Muscle of leg (tissue), 16 donors: ENCODE results near the gene TBC1D22B. TPM values are rescaled to one million over a fixed set of nuclear protein-coding genes. Genes with fewer than 3 reads are reported as not detected.

Experiments
- DNase-seq: peaks from one replicate; pipeline ENCODE4 v3.0.0; 2013
- H3K27ac ChIP-seq: one replicate; pipeline ENCODE4 v1.5.1; 2013; ENCODE audit warnings: mild to moderate bottlenecking, low read length, control low read depth
- H3K27me3 ChIP-seq: one replicate; pipeline ENCODE4 v1.6.1; 2013; ENCODE audit warnings: low read length; ENCODE audit not compliant: control insufficient read depth, insufficient read depth
- H3K36me3 ChIP-seq: one replicate; pipeline ENCODE4 v1.6.1; 2013; ENCODE audit warnings: low read length; ENCODE audit not compliant: control insufficient read depth, insufficient read depth
- H3K4me1 ChIP-seq: one replicate; pipeline ENCODE4 v1.6.1; 2013; ENCODE audit warnings: low read length; ENCODE audit not compliant: control insufficient read depth, insufficient read depth
- H3K4me3 ChIP-seq: one replicate; pipeline ENCODE4 v1.5.1; 2013; ENCODE audit warnings: low read length, control low read depth
- H3K9me3 ChIP-seq: replicated peaks from 2 replicates; pipeline ENCODE4 v1.6.1; 2013; ENCODE audit warnings: low read depth, low read length; ENCODE audit not compliant: control insufficient read depth
- WGBS: methylation state at CpG from one replicate; pipeline ENCODE4 v1.1.5; 2013; ENCODE audit warnings: missing lambda C conversion rate; ENCODE audit not compliant: insufficient coverage; 5-methylcytosine and 5-hydroxymethylcytosine counted together
- long read RNA-seq, 11 donors: transcript quantifications; one replicate each; lab custom pipeline, GENCODE V29; 2026
- polyA plus RNA-seq, 8 donors: library from polyadenylated mRNA; unstranded; fragments of 120-200 nt; gene quantifications; one replicate each; pipeline versions ENCODE4 v1.2.1 to v1.2.3, GENCODE V29; 2013; ENCODE audit warnings: inconsistent platforms in 1 of 8, low replicate concordance in 1 of 8; ENCODE audit not compliant: insufficient read length in 8 of 8, insufficient read depth in 1 of 8
- total RNA-seq: library from RNA; stranded (reverse); fragments of 120-200 nt; gene quantifications from one replicate; pipeline ENCODE4 v1.2.4, GENCODE V29; 2013

Gene TBC1D22B
- 3.9 TPM for total RNA-seq
- 1 to 10 TPM; 5.9 to 8.3 (median 7.0) TPM for polyA plus RNA-seq
- long read RNA-seq, donor 1: 0 reads
- long read RNA-seq, donor 2: 0 reads
- long read RNA-seq, donor 3, partial matches to known transcripts: 0 of 1 reads
- long read RNA-seq, donor 3, other reads (novel, unspliced or antisense): 0 of 1 reads
- long read RNA-seq, donor 4: 0 reads
- long read RNA-seq, donor 5: 0 reads
- long read RNA-seq, donor 6, partial matches to known transcripts: 0 of 3 reads
- long read RNA-seq, donor 6, other reads (novel, unspliced or antisense): 0 of 3 reads
- long read RNA-seq, donor 7, partial matches to known transcripts: 0 of 1 reads
- long read RNA-seq, donor 7, other reads (novel, unspliced or antisense): 0 of 1 reads
- long read RNA-seq, donor 8: 0 reads
- long read RNA-seq, donor 9, partial matches to known transcripts: 0 of 1 reads
- long read RNA-seq, donor 9, other reads (novel, unspliced or antisense): 0 of 1 reads
- long read RNA-seq, donor 10: 0 reads
- long read RNA-seq, donor 11, partial matches to known transcripts: 0 of 2 reads
- long read RNA-seq, donor 11, other reads (novel, unspliced or antisense): 0 of 2 reads

GRCh38 chr6:37257634-37258404, at the start of gene TBC1D22B, which contains the start of gene TMEM217:
Gene TBC1D22B, plus strand, starts transcription at chr6:37257772. Its CDS starts 146 bp downstream, at chr6:37257918.
Gene TMEM217, minus strand, starts transcription at chr6:37258144. Its CDS starts 39,114 bp downstream, at chr6:37219030.
- WGBS: under 1% methylated on average over 32 of the region's 45 CpGs

GRCh38 chr6:37207903-37208456, 49.6 kb upstream of the TBC1D22B start:
- Histone ChIP-seq H3K4me3 (no peak overlapping the region), H3K36me3 (no peaks in the 10 kb centered on the region), H3K9me3 (no peaks in the 10 kb centered on the region), H3K4me1 (peaks cover 2% of the 10 kb centered on the region), H3K27me3 (no peaks in the 10 kb centered on the region), H3K27ac (no peak overlapping the region)
- WGBS: 65% methylated on average over 7 of the region's 7 CpGs
- DNase-seq: peak; percentile 52

More at GRCh38 chr6:37257634-37258404, at the start of gene TBC1D22B, which contains the start of gene TMEM217:
- no peaks in the 10 kb centered on the region for H3K36me3 ChIP-seq
- H3K4me1 ChIP-seq: peaks cover 11% of the 10 kb centered on the region
- peak within 1 kb of the TSS; percentile 92 for H3K4me3 ChIP-seq
- peaks cover 3% of the 10 kb centered on the region for H3K27me3 ChIP-seq
- no peaks in the 10 kb centered on the region for H3K9me3 ChIP-seq
- peak; percentile 97 for DNase-seq
- H3K27ac ChIP-seq: peak within 1 kb of the TSS; percentile 90

GRCh38 chr6:37208793-37209192, 48.8 kb upstream of the TBC1D22B start:
- H3K27me3 ChIP-seq: no peaks in the 10 kb centered on the region
- no peak overlapping the region for H3K27ac ChIP-seq
- H3K9me3 ChIP-seq: no peaks in the 10 kb centered on the region
- WGBS: no CpG with 5 or more reads among the region's 7 CpGs
- no peaks in the 10 kb centered on the region for H3K36me3 ChIP-seq
- no peak for DNase-seq
- peaks cover 2% of the 10 kb centered on the region for H3K4me1 ChIP-seq
- H3K4me3 ChIP-seq: no peak overlapping the region

GRCh38 chr6:37209461-37210205, 47.9 kb upstream of the TBC1D22B start:
- Histone ChIP-seq H3K27ac (no peak overlapping the region), H3K27me3 (no peaks in the 10 kb centered on the region), H3K4me1 (peaks cover 2% of the 10 kb centered on the region), H3K9me3 (no peaks in the 10 kb centered on the region), H3K36me3 (no peaks in the 10 kb centered on the region), H3K4me3 (no peak overlapping the region)
- DNase-seq: no peak
- WGBS: 84% methylated on average over 11 of the region's 12 CpGs

- 74% methylated on average over 2 of the region's 7 CpGs for WGBS
- Histone ChIP-seq H3K4me3 (no peak overlapping the region), H3K27ac (no peak overlapping the region), H3K4me1 (peaks cover 2% of the 10 kb centered on the region), H3K36me3 (no peaks in the 10 kb centered on the region), H3K27me3 (no peaks in the 10 kb centered on the region), H3K9me3 (no peaks in the 10 kb centered on the region)
- peak; percentile 90 for DNase-seq
Measured at GRCh38 chr6:37210313-37210968, 47.1 kb upstream of the TBC1D22B start.

GRCh38 chr6:37212268-37212667, 45.3 kb upstream of the TBC1D22B start:
- DNase-seq: no peak
- no peak overlapping the region for H3K27ac ChIP-seq
- no peaks in the 10 kb centered on the region for H3K27me3 ChIP-seq
- no peak overlapping the region for H3K4me3 ChIP-seq
- no peaks in the 10 kb centered on the region for H3K36me3 ChIP-seq
- H3K4me1 ChIP-seq: peaks cover 2% of the 10 kb centered on the region
- no peaks in the 10 kb centered on the region for H3K9me3 ChIP-seq
- WGBS: 66% methylated on average over 7 of the region's 9 CpGs

- WGBS: 100% methylated on average over 3 of the region's 6 CpGs
Measured at GRCh38 chr6:37218061-37218460, 39.5 kb upstream of the TBC1D22B start.

GRCh38 chr6:37218511-37218910, 39.1 kb upstream of the TBC1D22B start:
- Histone ChIP-seq H3K36me3 (no peaks in the 10 kb centered on the region), H3K27me3 (no peaks in the 10 kb centered on the region), H3K4me1 (peaks cover 12% of the 10 kb centered on the region), H3K27ac (no peak overlapping the region), H3K9me3 (no peaks in the 10 kb centered on the region), H3K4me3 (no peak overlapping the region)
- no peak for DNase-seq
- 68% methylated on average over 7 of the region's 8 CpGs for WGBS

More at GRCh38 chr6:37218061-37218460, 39.5 kb upstream of the TBC1D22B start:
- H3K4me1 ChIP-seq: peaks cover 12% of the 10 kb centered on the region
- H3K4me3 ChIP-seq: no peak overlapping the region
- no peak overlapping the region for H3K27ac ChIP-seq
- no peak for DNase-seq
- no peaks in the 10 kb centered on the region for H3K9me3 ChIP-seq
- H3K36me3 ChIP-seq: no peaks in the 10 kb centered on the region
- H3K27me3 ChIP-seq: no peaks in the 10 kb centered on the region

GRCh38 chr6:37221585-37222124, 35.9 kb upstream of the TBC1D22B start:
- WGBS: 43% methylated on average over 5 of the region's 6 CpGs
- Histone ChIP-seq H3K9me3 (no peaks in the 10 kb centered on the region), H3K36me3 (no peaks in the 10 kb centered on the region), H3K4me1 (peaks cover 12% of the 10 kb centered on the region), H3K27ac (no peak overlapping the region), H3K27me3 (no peaks in the 10 kb centered on the region), H3K4me3 (peak overlapping the region; percentile 52)
- no peak for DNase-seq
